Upper lobe of left lung (tissue), 6 donors: Measurements from ENCODE around the gene ATXN7L1. TPM values are rescaled to one million over a fixed set of nuclear protein-coding genes. Genes with fewer than 3 reads are reported as not detected.

Experiments used
- ATAC-seq, 2 donors: fragments of 200-7000 bp; cut with Tn5 transposase; one replicate each; pipeline ENCODE4 v1.9.1; 2022; ENCODE audit warnings: mild to moderate bottlenecking in 2 of 2, moderate library complexity in 2 of 2; ENCODE audit not compliant: low FRiP score in 2 of 2
- DNase-seq, 2 donors: peaks; one replicate each; pipeline ENCODE4 v3.0.0-alpha.2; 2019 to 2020
- H3K27ac ChIP-seq, 4 donors: fragments of 200-600 bp; sonication (generic); one replicate each; pipeline ENCODE4 v1.5.1; 2016 to 2019
- H3K27me3 ChIP-seq, 4 donors: fragments of 200-600 bp; sonication (generic); one replicate each; pipeline ENCODE4 v1.5.1; 2017 to 2019
- H3K36me3 ChIP-seq, 4 donors: fragments of 200-600 bp; sonication (generic); one replicate each; pipeline ENCODE4 v1.5.1; 2016 to 2019
- H3K4me1 ChIP-seq, 4 donors: fragments of 200-600 bp; sonication (generic); one replicate each; pipeline ENCODE4 v1.5.1; 2018 to 2019
- H3K4me3 ChIP-seq, 4 donors: fragments of 200-600 bp; sonication (generic); one replicate each; pipeline ENCODE4 v1.5.1; 2017 to 2019; ENCODE audit warnings: mild to moderate bottlenecking in 2 of 4, moderate library complexity in 1 of 4
- H3K9me3 ChIP-seq, 4 donors: fragments of 200-600 bp; sonication (generic); one replicate each; pipeline ENCODE4 v1.5.1; 2018 to 2019
- CTCF ChIP-seq, 6 experiments: fragments of 450-650 bp in 4 of 6; fragments of 200-600 bp in 2 of 6; sonication (generic) in 2 of 6; IDR thresholded peaks; one replicate each; pipeline ENCODE4 v1.5.1; 2016 to 2019; ENCODE audit warnings: antibody characterized with exemption in 6 of 6
- EP300 ChIP-seq, 4 donors: sonication (generic); formaldehyde crosslinking; IDR thresholded peaks; one replicate each; pipeline ENCODE4 v1.5.1; 2017; ENCODE audit warnings: antibody characterized with exemption in 4 of 4, control low read depth in 2 of 4
- POLR2A ChIP-seq, 4 donors: fragments of 450-650 bp; IDR thresholded peaks; one replicate each; pipeline ENCODE4 v1.5.1; 2016 to 2017; ENCODE audit warnings: antibody characterized with exemption in 4 of 4, mild to moderate bottlenecking in 2 of 4
- POLR2AphosphoS5 ChIP-seq, 2 donors: sonication (generic); formaldehyde crosslinking; IDR thresholded peaks; one replicate each; pipeline ENCODE4 v1.5.1; 2017; ENCODE audit warnings: antibody characterized with exemption in 2 of 2
- WGBS, 2 donors: methylation state at CpG; one replicate each; pipeline ENCODE4 v1.1.5; 2017 to 2018; 5-methylcytosine and 5-hydroxymethylcytosine counted together
- total RNA-seq, 6 donors: library from RNA; depleted of rRNA in 4 of 6; stranded (reverse); fragments of >200 nt in 4 of 6; gene quantifications; one replicate each; pipeline versions ENCODE4 v1.1.0 to v1.2.1, GENCODE V29; 2016 to 2021
- donor health status: DM: no; HTN: no; CAD: no; lungs with moderate emphysema.
- donor health status: DM: no; HTN: yes; CAD: no; lungs with severe emphysema.

Gene ATXN7L1
- total RNA-seq, 6 donors from 2014 or later: 7.1 to 43.0 (median 13.4) TPM

GRCh38 chr7:105738133-105738532, 138.3 kb downstream of the ATXN7L1 start:
- no peaks in the 10 kb centered on the region for H3K36me3 ChIP-seq
- 95 to 96% methylated on average over 2 of the region's 2 CpGs for WGBS, 2 donors
- DNase-seq (no peak), ATAC-seq (no peak)
- TF ChIP-seq POLR2A (IDR thresholded peaks at IDR 0.05): no peak
- no peak for TF ChIP-seq CTCF (IDR thresholded peaks at IDR 0.05)
- no peak for TF ChIP-seq POLR2AphosphoS5 (IDR thresholded peaks at IDR 0.05)
- TF ChIP-seq EP300 (IDR thresholded peaks at IDR 0.05): no peak
- H3K4me1 ChIP-seq: no peaks in the 10 kb centered on the region
- H3K27me3 ChIP-seq: no peaks in the 10 kb centered on the region
- H3K27ac ChIP-seq: no peak overlapping the region
- H3K4me3 ChIP-seq: no peak overlapping the region
- no peaks in the 10 kb centered on the region for H3K9me3 ChIP-seq

- TF ChIP-seq POLR2AphosphoS5 (IDR thresholded peaks at IDR 0.05) (no peak), CTCF (IDR thresholded peaks at IDR 0.05) (no peak), POLR2A (IDR thresholded peaks at IDR 0.05) (no peak), EP300 (IDR thresholded peaks at IDR 0.05) (no peak)
- 71 to 80% methylated on average over 6 of the region's 6 CpGs for WGBS, 2 donors
- DNase-seq (peak in 1 of 2 donors; percentile 11), ATAC-seq (no peak)
- Histone ChIP-seq H3K4me3 (no peak overlapping the region), H3K4me1 (no peaks in the 10 kb centered on the region), H3K36me3 (no peaks in the 10 kb centered on the region), H3K9me3 (no peaks in the 10 kb centered on the region), H3K27ac (no peak overlapping the region), H3K27me3 (no peaks in the 10 kb centered on the region)
Measured at GRCh38 chr7:105734233-105734632, 142.2 kb downstream of the ATXN7L1 start.

- no peak for DNase-seq
Measured at GRCh38 chr7:105731042-105731441, 145.4 kb downstream of the ATXN7L1 start.

GRCh38 chr7:105728028-105728427, 148.4 kb downstream of the ATXN7L1 start:
- Histone ChIP-seq H3K36me3 (peaks cover 0 to 3% (median 0%) of the 10 kb centered on the region in 4 donors), H3K4me1 (no peaks in the 10 kb centered on the region), H3K27me3 (no peaks in the 10 kb centered on the region), H3K9me3 (no peaks in the 10 kb centered on the region), H3K27ac (no peak overlapping the region), H3K4me3 (no peak overlapping the region)
- DNase-seq (no peak), ATAC-seq (no peak)
- no peak for TF ChIP-seq EP300 (IDR thresholded peaks at IDR 0.05)
- TF ChIP-seq POLR2AphosphoS5 (IDR thresholded peaks at IDR 0.05): no peak
- TF ChIP-seq POLR2A (IDR thresholded peaks at IDR 0.05): no peak
- 88 to 90% methylated on average over 2 of the region's 2 CpGs for WGBS, 2 donors

More at GRCh38 chr7:105731042-105731441, 145.4 kb downstream of the ATXN7L1 start:
- TF ChIP-seq CTCF (IDR thresholded peaks at IDR 0.05) (no peak), EP300 (IDR thresholded peaks at IDR 0.05) (no peak), POLR2A (IDR thresholded peaks at IDR 0.05) (no peak), POLR2AphosphoS5 (IDR thresholded peaks at IDR 0.05) (no peak)
- Histone ChIP-seq H3K4me1 (no peaks in the 10 kb centered on the region), H3K27ac (no peak overlapping the region), H3K4me3 (no peak overlapping the region), H3K27me3 (no peaks in the 10 kb centered on the region), H3K36me3 (peaks cover 0 to 3% (median 0%) of the 10 kb centered on the region in 4 donors), H3K9me3 (no peaks in the 10 kb centered on the region)
- WGBS, 2 donors: 94 to 97% methylated on average over 3 of the region's 3 CpGs
- ATAC-seq: no peak

GRCh38 chr7:105724688-105725087, 151.7 kb downstream of the ATXN7L1 start:
- Histone ChIP-seq H3K4me1 (no peaks in the 10 kb centered on the region), H3K27ac (no peak overlapping the region), H3K4me3 (no peak overlapping the region), H3K27me3 (no peaks in the 10 kb centered on the region), H3K9me3 (no peaks in the 10 kb centered on the region), H3K36me3 (peaks cover 0 to 3% (median 0%) of the 10 kb centered on the region in 4 donors)
- TF ChIP-seq EP300 (IDR thresholded peaks at IDR 0.05) (no peak), POLR2AphosphoS5 (IDR thresholded peaks at IDR 0.05) (no peak), CTCF (IDR thresholded peaks at IDR 0.05) (no peak), POLR2A (IDR thresholded peaks at IDR 0.05) (no peak)
- DNase-seq (no peak), ATAC-seq (no peak)
- WGBS, 2 donors: 77 to 85% methylated on average over 2 of the region's 2 CpGs
